Neutrophil (primary cell): Measurements from ENCODE around the gene SETD3.

Experiments
- H3K27ac ChIP-seq: fragments of 200-600 bp; sonication (generic); 2 replicates; pipeline ENCODE4 v1.5.1; 2016; ENCODE audit warnings: mild to moderate bottlenecking, moderate library complexity
- H3K27me3 ChIP-seq: fragments of 200-600 bp; sonication (generic); 2 replicates; pipeline ENCODE4 v1.6.0; 2016; ENCODE audit warnings: mild to moderate bottlenecking
- H3K36me3 ChIP-seq: fragments of 200-600 bp; sonication (generic); 2 replicates; pipeline ENCODE4 v1.5.1; 2017
- H3K4me1 ChIP-seq, 2 experiments: fragments of 200-600 bp in 1 of 2; sonication (generic) in 1 of 2; 1 replicate in 1 of 2; 2 replicates in 1 of 2; pipeline versions ENCODE4 v1.5.1 to v1.6.1; 2013 to 2016; ENCODE audit warnings: low read depth in 1 of 2, low read length in 1 of 2, mild to moderate bottlenecking in 1 of 2, moderate library complexity in 1 of 2; ENCODE audit not compliant: control insufficient read depth in 1 of 2, insufficient read depth in 1 of 2
- H3K4me3 ChIP-seq, 2 experiments: fragments of 200-600 bp in 1 of 2; sonication (generic) in 1 of 2; 1 replicate in 1 of 2; 2 replicates in 1 of 2; pipeline ENCODE4 v1.5.1; 2013 to 2016; ENCODE audit warnings: low read depth in 1 of 2, low read length in 1 of 2, mild to moderate bottlenecking in 1 of 2, moderate library complexity in 1 of 2
- H3K9me3 ChIP-seq: fragments of 200-600 bp; sonication (generic); 2 replicates; pipeline ENCODE4 v1.5.1; 2016
- TF ChIP-seq, protein P1 (sequence below): fragments of 200-600 bp; sonication (generic); IDR thresholded peaks from 2 replicates; pipeline ENCODE4 v1.5.1; 2016; ENCODE audit warnings: antibody characterized with exemption

The SETD3 gene

DNA sequence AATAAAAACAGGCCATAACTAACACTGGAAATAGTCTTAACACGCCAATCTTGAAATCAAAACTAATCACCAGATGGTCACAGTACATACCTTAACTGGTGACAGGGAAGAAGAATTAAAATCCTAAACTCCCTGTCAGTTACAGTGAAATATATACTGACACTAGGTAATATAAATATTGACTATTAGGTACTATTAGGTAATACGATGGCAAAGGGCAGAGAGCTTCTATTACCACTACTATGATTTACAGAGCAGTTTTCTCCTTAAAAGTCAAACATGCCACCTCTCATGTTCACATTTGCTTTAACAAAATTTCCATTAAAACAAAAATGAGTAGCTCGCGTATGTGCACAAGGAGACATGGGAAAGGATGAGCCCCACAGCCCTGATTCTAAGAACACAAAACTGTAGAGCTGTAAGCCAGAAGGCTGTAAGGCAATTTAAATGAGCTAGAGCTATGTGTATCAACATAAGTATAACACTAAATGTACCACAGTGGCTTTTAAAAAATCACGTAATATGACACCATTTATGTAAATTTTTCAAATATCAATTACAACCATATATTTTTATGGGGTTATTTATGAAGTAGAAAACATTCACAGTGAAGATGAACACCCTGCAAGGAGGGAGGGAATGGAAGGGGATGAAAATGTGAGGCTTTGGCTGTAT is 19.1 kb downstream of the SETD3 start:
- Histone ChIP-seq H3K36me3 (peaks cover 78% of the 10 kb centered on the region), H3K27me3 (no peaks in the 10 kb centered on the region), H3K9me3 (no peaks in the 10 kb centered on the region), H3K27ac (no peak overlapping the region), H3K4me3 (no peak overlapping the region), H3K4me1 (no peaks in the 10 kb centered on the region)
- TF ChIP-seq, protein P1, sequence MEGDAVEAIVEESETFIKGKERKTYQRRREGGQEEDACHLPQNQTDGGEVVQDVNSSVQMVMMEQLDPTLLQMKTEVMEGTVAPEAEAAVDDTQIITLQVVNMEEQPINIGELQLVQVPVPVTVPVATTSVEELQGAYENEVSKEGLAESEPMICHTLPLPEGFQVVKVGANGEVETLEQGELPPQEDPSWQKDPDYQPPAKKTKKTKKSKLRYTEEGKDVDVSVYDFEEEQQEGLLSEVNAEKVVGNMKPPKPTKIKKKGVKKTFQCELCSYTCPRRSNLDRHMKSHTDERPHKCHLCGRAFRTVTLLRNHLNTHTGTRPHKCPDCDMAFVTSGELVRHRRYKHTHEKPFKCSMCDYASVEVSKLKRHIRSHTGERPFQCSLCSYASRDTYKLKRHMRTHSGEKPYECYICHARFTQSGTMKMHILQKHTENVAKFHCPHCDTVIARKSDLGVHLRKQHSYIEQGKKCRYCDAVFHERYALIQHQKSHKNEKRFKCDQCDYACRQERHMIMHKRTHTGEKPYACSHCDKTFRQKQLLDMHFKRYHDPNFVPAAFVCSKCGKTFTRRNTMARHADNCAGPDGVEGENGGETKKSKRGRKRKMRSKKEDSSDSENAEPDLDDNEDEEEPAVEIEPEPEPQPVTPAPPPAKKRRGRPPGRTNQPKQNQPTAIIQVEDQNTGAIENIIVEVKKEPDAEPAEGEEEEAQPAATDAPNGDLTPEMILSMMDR: no peak

DNA sequence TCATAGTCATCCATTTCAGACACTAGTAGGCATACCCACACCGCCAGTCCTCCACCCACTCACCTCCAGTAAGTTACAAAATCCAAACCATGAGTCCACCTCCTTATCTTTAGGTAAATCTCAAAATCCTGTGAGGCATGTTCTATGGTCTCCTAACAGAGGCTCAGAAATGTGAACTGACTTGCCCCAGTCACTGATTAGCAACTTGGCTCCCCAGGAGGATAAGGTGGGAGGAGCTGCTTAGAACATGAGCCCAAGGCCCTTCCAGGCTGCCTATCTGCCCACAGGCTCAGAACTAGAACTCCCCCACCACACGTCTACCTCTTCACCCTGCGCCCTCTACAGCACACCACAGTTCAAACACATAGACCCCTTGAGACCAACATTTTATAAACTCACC is 19.9 kb downstream of the SETD3 start:
- no peak overlapping the region for H3K27ac ChIP-seq

DNA sequence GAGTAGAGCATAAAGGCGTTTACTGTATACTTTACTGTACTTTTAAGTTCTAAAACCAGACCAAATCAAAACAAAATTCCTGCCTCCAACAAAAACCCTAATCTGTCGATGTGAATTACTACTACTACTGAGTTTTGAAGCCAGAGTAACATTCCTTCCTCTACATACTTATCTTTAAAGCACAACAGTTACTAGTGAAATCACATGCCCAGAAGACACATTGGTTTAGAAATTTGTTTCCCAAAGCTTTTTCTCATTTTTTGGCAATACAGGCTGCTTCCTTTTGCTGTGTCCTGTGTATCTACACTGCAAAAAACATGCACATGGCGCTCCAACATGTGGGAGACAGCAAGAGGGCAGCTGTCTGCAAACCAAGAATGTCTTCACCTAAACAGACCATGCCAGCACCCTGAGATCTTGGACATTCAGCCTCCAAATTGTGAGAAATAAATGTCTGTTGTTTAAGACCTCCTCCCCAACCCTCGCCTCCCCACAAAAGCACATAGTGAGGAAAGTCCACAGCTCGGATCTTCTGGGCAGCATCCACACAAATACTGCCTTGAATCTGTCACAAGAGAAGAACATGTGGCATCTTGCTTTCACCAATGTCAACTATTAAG is 21.1 kb downstream of the SETD3 start:
- Histone ChIP-seq H3K27me3 (no peaks in the 10 kb centered on the region), H3K27ac (no peak overlapping the region), H3K9me3 (no peaks in the 10 kb centered on the region), H3K4me1 (no peaks in the 10 kb centered on the region), H3K4me3 (no peak overlapping the region), H3K36me3 (peaks cover 87% of the 10 kb centered on the region)
- TF ChIP-seq, protein P1: no peak

More for the DNA sequence above, 19.9 kb downstream of the SETD3 start:
- peaks cover 85% of the 10 kb centered on the region for H3K36me3 ChIP-seq
- no peaks in the 10 kb centered on the region for H3K4me1 ChIP-seq
- no peaks in the 10 kb centered on the region for H3K9me3 ChIP-seq
- TF ChIP-seq, protein P1: no peak
- no peaks in the 10 kb centered on the region for H3K27me3 ChIP-seq
- H3K4me3 ChIP-seq: no peak overlapping the region

DNA sequence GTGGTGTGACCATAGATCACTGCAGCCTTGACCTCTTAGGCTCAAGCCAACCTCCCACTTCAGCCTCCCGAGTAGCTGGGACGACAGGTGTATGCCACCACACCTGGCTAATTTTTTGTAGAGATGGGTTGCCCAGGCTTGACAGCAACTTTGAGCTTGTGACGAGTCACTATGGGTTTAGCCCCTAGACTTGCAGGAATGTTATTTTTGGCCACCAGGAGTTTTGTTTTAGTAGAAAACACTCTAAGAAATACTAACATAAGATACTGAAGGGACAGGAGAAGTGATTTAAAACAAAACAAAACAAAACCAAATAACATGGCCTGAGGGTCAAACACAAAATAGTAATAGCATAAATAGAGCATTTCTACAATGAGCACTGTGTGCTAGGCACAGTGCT is 26.4 kb downstream of the SETD3 start:
- H3K27me3 ChIP-seq: no peaks in the 10 kb centered on the region
- H3K27ac ChIP-seq: no peak overlapping the region
- H3K4me3 ChIP-seq: no peak overlapping the region
- H3K4me1 ChIP-seq: no peaks in the 10 kb centered on the region
- H3K36me3 ChIP-seq: peaks cover 87% of the 10 kb centered on the region
- TF ChIP-seq, protein P1: no peak
- no peaks in the 10 kb centered on the region for H3K9me3 ChIP-seq

DNA sequence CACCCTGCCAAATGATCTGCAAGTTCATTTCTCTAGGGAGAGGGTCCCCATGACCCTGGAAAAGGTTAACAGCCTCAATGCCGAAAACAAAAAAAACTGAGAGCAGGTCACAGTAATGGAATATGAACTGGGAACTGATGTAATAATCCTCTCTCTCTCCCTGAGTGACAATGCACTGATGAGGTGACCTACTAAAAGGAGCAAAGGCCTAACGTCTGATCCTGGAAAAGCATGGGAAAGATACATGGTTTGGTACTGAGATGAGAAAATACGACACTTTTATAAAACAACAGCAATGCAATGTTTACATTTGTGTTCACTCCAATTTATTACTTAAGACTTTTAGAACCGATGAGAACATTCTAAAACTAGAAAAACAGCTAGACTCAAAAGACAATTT is 27.7 kb downstream of the SETD3 start:
- TF ChIP-seq, protein P1: no peak
- Histone ChIP-seq H3K9me3 (no peaks in the 10 kb centered on the region), H3K36me3 (peaks cover 96% of the 10 kb centered on the region), H3K27ac (no peak overlapping the region), H3K4me1 (no peaks in the 10 kb centered on the region), H3K4me3 (no peak overlapping the region), H3K27me3 (no peaks in the 10 kb centered on the region)
